HEK293 (cell line): ENCODE data around the gene ZNRF1.

Source experiments
- MYNN ChIP-seq: fragments of 450-650 bp; formaldehyde crosslinking; IDR thresholded peaks from 2 replicates; pipeline ENCODE4 v1.5.1; 2016; ENCODE audit warnings: missing biosample characterization, missing genetic modification characterization, borderline replicate concordance
- PATZ1 ChIP-seq: fragments of 450-650 bp; formaldehyde crosslinking; IDR thresholded peaks from 2 replicates; pipeline ENCODE4 v1.5.1; 2016; ENCODE audit warnings: missing biosample characterization, missing genetic modification characterization
- TCF7L2 ChIP-seq: IDR thresholded peaks from 2 replicates; pipeline ENCODE4 v1.6.1; 2011; ENCODE audit warnings: low read depth, mild to moderate bottlenecking, inconsistent platforms, low read length, moderate library complexity, borderline replicate concordance
- ZBTB11 ChIP-seq: fragments of 450-650 bp; formaldehyde crosslinking; conservative IDR thresholded peaks from 2 replicates; pipeline ENCODE4 v1.5.1; 2016; ENCODE audit warnings: low read depth, missing biosample characterization, missing genetic modification characterization
- ZFHX2 ChIP-seq: fragments of 450-650 bp; formaldehyde crosslinking; conservative IDR thresholded peaks from 2 replicates; pipeline ENCODE4 v1.5.1; 2016; ENCODE audit warnings: missing biosample characterization, missing genetic modification characterization
- ZNF121 ChIP-seq: fragments of 450-650 bp; formaldehyde crosslinking; IDR thresholded peaks from 2 replicates; pipeline ENCODE4 v1.5.1; 2016; ENCODE audit warnings: missing biosample characterization, missing genetic modification characterization
- ZNF24 ChIP-seq: fragments of 450-650 bp; formaldehyde crosslinking; IDR thresholded peaks from 2 replicates; pipeline ENCODE4 v1.5.1; 2016; ENCODE audit warnings: missing biosample characterization, missing genetic modification characterization
- ZNF585B ChIP-seq: fragments of 450-650 bp; formaldehyde crosslinking; IDR thresholded peaks from 2 replicates; pipeline ENCODE4 v1.5.1; 2016; ENCODE audit warnings: missing biosample characterization, missing genetic modification characterization
- ZNF610 ChIP-seq: fragments of 450-650 bp; formaldehyde crosslinking; IDR thresholded peaks from 2 replicates; pipeline ENCODE4 v1.5.1; 2016; ENCODE audit warnings: missing biosample characterization, missing genetic modification characterization, borderline replicate concordance
- ZXDB ChIP-seq: fragments of 450-650 bp; formaldehyde crosslinking; IDR thresholded peaks from 2 replicates; pipeline ENCODE4 v1.5.1; 2016; ENCODE audit warnings: missing biosample characterization, missing genetic modification characterization
- TF ChIP-seq, protein P1 (sequence below): fragments of 450-650 bp; formaldehyde crosslinking; IDR thresholded peaks from 2 replicates; pipeline ENCODE4 v1.5.1; 2017; ENCODE audit warnings: missing biosample characterization, missing genetic modification characterization
- TF ChIP-seq, protein P2 (sequence below): fragments of 450-650 bp; formaldehyde crosslinking; IDR thresholded peaks from 2 replicates; pipeline ENCODE4 v1.5.1; 2016; ENCODE audit warnings: missing biosample characterization, missing genetic modification characterization, low read depth
- TF ChIP-seq, protein P3 (sequence below): fragments of 450-650 bp; formaldehyde crosslinking; IDR thresholded peaks from 2 replicates; pipeline ENCODE4 v1.5.1; 2016; ENCODE audit warnings: missing biosample characterization, missing genetic modification characterization

DNA sequence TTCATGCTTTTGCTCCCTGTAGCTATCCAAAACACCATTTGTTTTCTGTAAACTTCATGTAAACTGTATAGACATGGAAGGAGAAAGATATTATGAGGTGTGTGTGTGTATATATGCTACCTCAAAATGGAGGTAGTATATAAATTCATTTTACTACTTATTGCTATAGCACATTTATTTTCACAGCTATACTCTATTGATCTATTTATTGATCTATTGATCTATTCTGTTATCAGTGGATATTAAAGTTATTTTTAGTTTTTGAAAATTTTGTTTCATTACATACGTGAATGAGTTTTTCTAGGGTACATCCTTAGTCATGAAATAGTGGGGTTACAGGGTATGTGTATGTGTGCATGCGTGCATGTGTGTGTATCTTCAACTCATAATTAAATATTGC lies 15.5 kb downstream of the ZNRF1 start:
- TF ChIP-seq, protein P1, sequence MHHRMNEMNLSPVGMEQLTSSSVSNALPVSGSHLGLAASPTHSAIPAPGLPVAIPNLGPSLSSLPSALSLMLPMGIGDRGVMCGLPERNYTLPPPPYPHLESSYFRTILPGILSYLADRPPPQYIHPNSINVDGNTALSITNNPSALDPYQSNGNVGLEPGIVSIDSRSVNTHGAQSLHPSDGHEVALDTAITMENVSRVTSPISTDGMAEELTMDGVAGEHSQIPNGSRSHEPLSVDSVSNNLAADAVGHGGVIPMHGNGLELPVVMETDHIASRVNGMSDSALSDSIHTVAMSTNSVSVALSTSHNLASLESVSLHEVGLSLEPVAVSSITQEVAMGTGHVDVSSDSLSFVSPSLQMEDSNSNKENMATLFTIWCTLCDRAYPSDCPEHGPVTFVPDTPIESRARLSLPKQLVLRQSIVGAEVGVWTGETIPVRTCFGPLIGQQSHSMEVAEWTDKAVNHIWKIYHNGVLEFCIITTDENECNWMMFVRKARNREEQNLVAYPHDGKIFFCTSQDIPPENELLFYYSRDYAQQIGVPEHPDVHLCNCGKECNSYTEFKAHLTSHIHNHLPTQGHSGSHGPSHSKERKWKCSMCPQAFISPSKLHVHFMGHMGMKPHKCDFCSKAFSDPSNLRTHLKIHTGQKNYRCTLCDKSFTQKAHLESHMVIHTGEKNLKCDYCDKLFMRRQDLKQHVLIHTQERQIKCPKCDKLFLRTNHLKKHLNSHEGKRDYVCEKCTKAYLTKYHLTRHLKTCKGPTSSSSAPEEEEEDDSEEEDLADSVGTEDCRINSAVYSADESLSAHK (tag by site-specific recombination): no peak
- TF ChIP-seq MYNN (tag by site-specific recombination) (no peak), ZXDB (tag by site-specific recombination) (no peak), ZNF121 (tag by site-specific recombination) (no peak), ZFHX2 (tag by site-specific recombination) (no peak), ZBTB11 (no peak), ZNF610 (tag by site-specific recombination) (no peak), PATZ1 (no peak), TCF7L2 (no peak), ZNF24 (tag by site-specific recombination) (no peak), ZNF585B (tag by site-specific recombination) (no peak)
- TF ChIP-seq, protein P2, sequence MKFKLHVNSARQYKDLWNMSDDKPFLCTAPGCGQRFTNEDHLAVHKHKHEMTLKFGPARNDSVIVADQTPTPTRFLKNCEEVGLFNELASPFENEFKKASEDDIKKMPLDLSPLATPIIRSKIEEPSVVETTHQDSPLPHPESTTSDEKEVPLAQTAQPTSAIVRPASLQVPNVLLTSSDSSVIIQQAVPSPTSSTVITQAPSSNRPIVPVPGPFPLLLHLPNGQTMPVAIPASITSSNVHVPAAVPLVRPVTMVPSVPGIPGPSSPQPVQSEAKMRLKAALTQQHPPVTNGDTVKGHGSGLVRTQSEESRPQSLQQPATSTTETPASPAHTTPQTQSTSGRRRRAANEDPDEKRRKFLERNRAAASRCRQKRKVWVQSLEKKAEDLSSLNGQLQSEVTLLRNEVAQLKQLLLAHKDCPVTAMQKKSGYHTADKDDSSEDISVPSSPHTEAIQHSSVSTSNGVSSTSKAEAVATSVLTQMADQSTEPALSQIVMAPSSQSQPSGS (tag by site-specific recombination): no peak
- TF ChIP-seq, protein P3, sequence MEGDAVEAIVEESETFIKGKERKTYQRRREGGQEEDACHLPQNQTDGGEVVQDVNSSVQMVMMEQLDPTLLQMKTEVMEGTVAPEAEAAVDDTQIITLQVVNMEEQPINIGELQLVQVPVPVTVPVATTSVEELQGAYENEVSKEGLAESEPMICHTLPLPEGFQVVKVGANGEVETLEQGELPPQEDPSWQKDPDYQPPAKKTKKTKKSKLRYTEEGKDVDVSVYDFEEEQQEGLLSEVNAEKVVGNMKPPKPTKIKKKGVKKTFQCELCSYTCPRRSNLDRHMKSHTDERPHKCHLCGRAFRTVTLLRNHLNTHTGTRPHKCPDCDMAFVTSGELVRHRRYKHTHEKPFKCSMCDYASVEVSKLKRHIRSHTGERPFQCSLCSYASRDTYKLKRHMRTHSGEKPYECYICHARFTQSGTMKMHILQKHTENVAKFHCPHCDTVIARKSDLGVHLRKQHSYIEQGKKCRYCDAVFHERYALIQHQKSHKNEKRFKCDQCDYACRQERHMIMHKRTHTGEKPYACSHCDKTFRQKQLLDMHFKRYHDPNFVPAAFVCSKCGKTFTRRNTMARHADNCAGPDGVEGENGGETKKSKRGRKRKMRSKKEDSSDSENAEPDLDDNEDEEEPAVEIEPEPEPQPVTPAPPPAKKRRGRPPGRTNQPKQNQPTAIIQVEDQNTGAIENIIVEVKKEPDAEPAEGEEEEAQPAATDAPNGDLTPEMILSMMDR (tag by site-specific recombination): no peak
